ENCODE measurements around the gene DNAH17. TPM values are rescaled to one million over a fixed set of nuclear protein-coding genes. Genes with fewer than 3 reads are reported as not detected.

DNAH17 gene
- polyA plus RNA-seq, 1 experiment = not detected

DNA sequence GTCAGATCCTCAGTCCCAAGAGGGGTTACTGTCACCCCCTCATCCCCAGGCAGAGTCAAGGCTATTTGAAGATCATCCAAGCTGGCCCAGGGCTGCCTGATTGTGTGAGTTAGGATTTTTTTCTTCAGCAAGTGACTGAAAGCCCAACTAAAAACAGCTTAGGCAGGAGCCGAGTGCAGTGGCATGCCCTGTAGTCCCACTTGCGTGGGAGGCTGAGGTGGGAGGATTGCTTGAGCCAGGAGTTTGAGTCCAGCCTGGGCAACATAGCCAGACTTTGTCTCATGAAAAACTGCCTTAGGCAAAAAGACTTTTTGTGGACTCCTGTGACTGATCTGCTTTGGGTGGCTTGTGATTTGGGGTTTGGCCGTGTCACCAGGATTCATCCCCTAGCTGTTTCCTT, 178.8 kb downstream of the DNAH17 start:
- ChIA-PET CTCF (no interaction called here), POLR2A (no interaction called here)
- Histone ChIP-seq H3K27ac (ENCODE audit: low read depth, low read length) (peak overlapping the region; percentile 11), H3K4me3 (ENCODE audit: low read depth, low read length) (no peak overlapping the region), H3K27me3 (ENCODE audit: control insufficient read depth, insufficient read depth, low read length) (no peaks in the 10 kb centered on the region), H3K9me3 (ENCODE audit: control insufficient read depth, insufficient read depth, low read length) (no peaks in the 10 kb centered on the region)
- no peak for DNase-seq (ENCODE audit: low read depth, low spot score)
- TF ChIP-seq, protein P1, sequence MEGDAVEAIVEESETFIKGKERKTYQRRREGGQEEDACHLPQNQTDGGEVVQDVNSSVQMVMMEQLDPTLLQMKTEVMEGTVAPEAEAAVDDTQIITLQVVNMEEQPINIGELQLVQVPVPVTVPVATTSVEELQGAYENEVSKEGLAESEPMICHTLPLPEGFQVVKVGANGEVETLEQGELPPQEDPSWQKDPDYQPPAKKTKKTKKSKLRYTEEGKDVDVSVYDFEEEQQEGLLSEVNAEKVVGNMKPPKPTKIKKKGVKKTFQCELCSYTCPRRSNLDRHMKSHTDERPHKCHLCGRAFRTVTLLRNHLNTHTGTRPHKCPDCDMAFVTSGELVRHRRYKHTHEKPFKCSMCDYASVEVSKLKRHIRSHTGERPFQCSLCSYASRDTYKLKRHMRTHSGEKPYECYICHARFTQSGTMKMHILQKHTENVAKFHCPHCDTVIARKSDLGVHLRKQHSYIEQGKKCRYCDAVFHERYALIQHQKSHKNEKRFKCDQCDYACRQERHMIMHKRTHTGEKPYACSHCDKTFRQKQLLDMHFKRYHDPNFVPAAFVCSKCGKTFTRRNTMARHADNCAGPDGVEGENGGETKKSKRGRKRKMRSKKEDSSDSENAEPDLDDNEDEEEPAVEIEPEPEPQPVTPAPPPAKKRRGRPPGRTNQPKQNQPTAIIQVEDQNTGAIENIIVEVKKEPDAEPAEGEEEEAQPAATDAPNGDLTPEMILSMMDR (IDR thresholded peaks at IDR 0.05; ENCODE audit: low read depth, low read length) = no peak

DNA sequence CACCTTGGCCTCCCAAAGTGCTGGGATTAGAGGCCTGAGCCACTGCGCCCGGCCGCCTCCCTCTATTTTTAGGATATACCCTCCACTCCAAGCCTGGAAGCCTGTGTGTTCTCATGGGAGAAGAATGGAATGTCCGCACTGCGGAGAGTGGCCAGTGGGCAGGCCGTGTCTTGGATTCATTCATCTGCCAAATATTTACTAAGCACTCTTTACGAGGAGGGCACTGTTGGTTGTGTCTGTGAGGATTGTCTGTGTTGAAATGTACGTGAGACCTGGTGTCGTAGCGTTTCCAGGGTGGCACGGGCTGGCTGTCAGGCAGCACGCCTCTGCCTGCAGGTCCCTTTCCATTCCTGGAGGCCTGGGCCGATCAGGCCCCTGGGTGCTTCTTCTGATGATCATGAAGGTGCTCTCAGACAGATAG, 179.5 kb downstream of the DNAH17 start:
- no peak for DNase-seq (ENCODE audit: low read depth, low spot score)
- ChIA-PET CTCF (interaction anchor here (2.1 kb wide), 1 partner anchor 25 kb away, joined by 7 read pairs; no protein-coding TSS in a partner anchor), POLR2A (no interaction called here)
- Histone ChIP-seq H3K27ac (ENCODE audit: low read depth, low read length) (no peak overlapping the region), H3K4me3 (ENCODE audit: low read depth, low read length) (no peak overlapping the region), H3K9me3 (ENCODE audit: control insufficient read depth, insufficient read depth, low read length) (no peaks in the 10 kb centered on the region), H3K27me3 (ENCODE audit: control insufficient read depth, insufficient read depth, low read length) (no peaks in the 10 kb centered on the region)
- TF ChIP-seq, protein P1 (IDR thresholded peaks at IDR 0.05; ENCODE audit: low read depth, low read length) = no peak

DNA sequence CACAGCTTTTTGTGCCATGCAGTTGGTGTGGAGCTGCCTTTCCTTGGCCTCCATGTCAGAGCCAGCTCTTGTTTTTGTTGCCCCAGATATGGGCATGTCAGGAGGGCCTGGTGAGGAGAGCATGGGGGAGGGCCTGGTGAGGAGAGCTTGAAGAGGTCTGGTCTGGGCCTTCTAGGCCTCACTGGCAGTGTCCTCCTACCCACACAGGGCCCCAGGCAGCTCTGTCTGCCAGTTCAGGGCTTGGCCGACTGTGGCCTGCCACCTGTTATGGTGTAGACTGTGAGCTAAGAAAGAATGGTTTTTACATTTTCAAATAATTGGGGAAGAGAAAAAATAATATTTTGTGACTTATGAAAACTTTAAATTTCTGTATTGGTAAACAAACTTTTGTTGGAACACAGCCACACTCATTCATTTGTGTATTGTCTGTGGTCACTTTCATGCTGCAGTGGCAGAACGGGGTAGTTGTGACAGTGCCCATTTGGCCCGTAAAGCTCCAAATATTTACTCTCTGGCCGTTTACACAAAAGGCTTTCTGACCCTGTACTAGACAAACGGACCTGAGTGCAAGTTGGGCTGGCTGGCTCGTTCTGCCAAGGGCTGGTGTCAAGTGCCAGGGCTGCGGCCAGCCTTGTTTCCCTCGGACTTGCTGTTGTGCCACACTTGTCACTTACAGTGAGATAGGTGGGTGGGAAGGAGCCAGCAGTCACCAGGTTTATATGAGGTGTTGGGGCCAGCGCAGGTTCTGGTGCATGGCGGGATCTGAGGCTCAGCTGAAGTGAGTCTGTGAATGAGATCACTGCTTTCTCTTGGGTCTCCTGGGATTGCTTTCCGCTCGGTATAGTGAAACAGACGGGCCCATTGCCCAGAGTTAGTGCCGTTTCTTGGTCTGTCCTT, 180.5 kb downstream of the DNAH17 start:
- TF ChIP-seq, protein P1 (IDR thresholded peaks at IDR 0.05; ENCODE audit: low read depth, low read length) = no peak
- Histone ChIP-seq H3K9me3 (ENCODE audit: control insufficient read depth, insufficient read depth, low read length) (no peaks in the 10 kb centered on the region), H3K27ac (ENCODE audit: low read depth, low read length) (no peak overlapping the region), H3K4me3 (ENCODE audit: low read depth, low read length) (no peak overlapping the region), H3K27me3 (ENCODE audit: control insufficient read depth, insufficient read depth, low read length) (no peaks in the 10 kb centered on the region)
- ChIA-PET CTCF (interaction anchor here (1.1 to 2.1 kb wide), 4 partner anchors 15 to 146 kb away, joined by 3 to 9 read pairs (median 6); no protein-coding TSS in a partner anchor), POLR2A (no interaction called here)
- no peak for DNase-seq (ENCODE audit: low read depth, low spot score)

DNA sequence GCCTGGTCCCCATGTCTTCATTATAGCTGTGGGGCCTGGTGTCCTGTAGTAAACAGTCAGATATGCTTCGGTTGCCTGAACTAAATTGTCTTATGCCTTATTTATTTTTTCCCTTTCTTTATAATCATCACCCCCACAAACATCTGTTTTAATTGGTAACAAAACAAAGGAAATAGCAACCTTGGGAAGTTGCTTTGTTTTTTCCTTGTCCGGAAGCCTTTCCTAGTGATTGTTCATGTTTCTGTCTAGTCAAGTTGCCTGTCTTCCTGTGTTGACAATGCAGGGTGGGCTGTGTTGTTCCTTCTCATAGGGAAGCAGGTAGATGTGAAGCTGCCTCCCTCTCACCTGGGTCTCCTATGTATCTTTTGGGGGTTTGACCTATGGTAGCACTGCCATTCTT, 182.0 kb downstream of the DNAH17 start:
- no peak for DNase-seq (ENCODE audit: low read depth, low spot score)
- no peak overlapping the region for H3K4me3 ChIP-seq (ENCODE audit: low read depth, low read length)
- no peak overlapping the region for H3K27ac ChIP-seq (ENCODE audit: low read depth, low read length)
- TF ChIP-seq, protein P1 (IDR thresholded peaks at IDR 0.05; ENCODE audit: low read depth, low read length) = no peak
- CTCF ChIA-PET = interaction anchor here (0.6 to 1.9 kb wide), 2 partner anchors 17 to 144 kb away, joined by 3 to 9 read pairs; no protein-coding TSS in a partner anchor
- no peaks in the 10 kb centered on the region for H3K27me3 ChIP-seq (ENCODE audit: control insufficient read depth, insufficient read depth, low read length)
- POLR2A ChIA-PET = no interaction called here
- H3K9me3 ChIP-seq (ENCODE audit: control insufficient read depth, insufficient read depth, low read length) = no peaks in the 10 kb centered on the region

DNA sequence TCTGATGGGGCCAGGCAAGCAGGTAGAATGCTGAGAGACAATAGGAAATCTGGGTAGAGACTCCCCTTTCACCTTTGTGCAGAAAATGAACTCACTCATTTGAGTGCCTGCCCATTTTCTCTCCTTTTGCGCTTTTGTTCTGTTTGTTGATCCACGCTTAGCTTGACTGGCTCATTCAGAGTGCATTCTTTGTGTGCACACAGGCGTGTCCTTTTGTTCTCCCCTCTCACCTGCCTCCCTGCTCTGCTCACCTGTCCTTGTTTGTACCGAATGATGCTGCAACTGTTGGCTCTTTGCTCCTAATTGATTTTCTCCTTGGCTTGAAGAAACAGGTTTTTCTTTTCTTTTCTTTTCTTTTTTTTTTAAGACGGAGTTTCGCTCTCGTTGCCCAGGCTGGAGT, 183.0 kb downstream of the DNAH17 start:
- Histone ChIP-seq H3K27me3 (ENCODE audit: control insufficient read depth, insufficient read depth, low read length) (no peaks in the 10 kb centered on the region), H3K9me3 (ENCODE audit: control insufficient read depth, insufficient read depth, low read length) (no peaks in the 10 kb centered on the region), H3K27ac (ENCODE audit: low read depth, low read length) (no peak overlapping the region), H3K4me3 (ENCODE audit: low read depth, low read length) (no peak overlapping the region)
- DNase-seq (ENCODE audit: low read depth, low spot score) = no peak
- POLR2A ChIA-PET = no interaction called here
- CTCF ChIA-PET = no interaction called here
- TF ChIP-seq, protein P1 (IDR thresholded peaks at IDR 0.05; ENCODE audit: low read depth, low read length) = no peak
